ENCODE results near the gene CCDC33.

CCDC33 gene

DNA sequence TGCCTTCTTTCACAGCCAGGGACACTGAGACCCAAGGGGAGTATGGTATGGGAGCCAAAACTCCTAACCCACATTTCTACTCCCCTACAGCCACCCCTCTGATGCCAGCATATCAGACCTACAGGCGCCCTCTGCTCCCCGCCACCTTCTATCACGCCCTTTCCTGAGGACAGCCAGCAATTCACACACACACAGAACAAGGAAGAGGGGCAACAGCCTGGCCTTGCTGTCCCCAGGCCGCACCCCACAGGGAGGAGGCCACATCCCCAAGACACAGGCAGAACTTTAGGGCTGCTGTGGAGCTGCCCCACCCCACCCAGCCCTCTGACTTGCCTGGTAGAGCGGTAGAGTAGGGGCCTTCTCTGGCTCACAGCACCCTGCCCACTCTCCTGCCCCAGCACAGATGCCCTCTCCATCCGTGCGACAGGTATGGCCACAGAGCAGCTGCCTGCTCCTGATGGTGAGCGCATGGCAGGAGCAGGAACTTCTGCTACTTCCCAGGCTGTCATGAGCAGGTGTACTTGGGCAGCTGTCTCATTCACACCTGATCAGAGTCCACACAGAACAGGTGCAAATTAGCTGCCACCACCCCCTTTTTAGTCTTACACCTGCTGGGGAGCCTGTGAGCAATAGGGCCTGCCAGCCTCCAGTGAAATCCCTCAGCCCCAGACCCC is 33.4 kb downstream of the CCDC33 start:
- TF ChIP-seq BACH2 (CRISPR knock-in tag; IDR thresholded peaks at IDR 0.05; ENCODE audit: borderline replicate concordance): no peak
- TF ChIP-seq ZFP30 (CRISPR knock-in tag; IDR thresholded peaks at IDR 0.05): no peak
- no peak for TF ChIP-seq CSDC2 (CRISPR knock-in tag; IDR thresholded peaks at IDR 0.05)
- TF ChIP-seq ESRRG (CRISPR knock-in tag; IDR thresholded peaks at IDR 0.05): no peak
- no peak for TF ChIP-seq ZNF8 (CRISPR knock-in tag; IDR thresholded peaks at IDR 0.05)
- TF ChIP-seq, protein P1, sequence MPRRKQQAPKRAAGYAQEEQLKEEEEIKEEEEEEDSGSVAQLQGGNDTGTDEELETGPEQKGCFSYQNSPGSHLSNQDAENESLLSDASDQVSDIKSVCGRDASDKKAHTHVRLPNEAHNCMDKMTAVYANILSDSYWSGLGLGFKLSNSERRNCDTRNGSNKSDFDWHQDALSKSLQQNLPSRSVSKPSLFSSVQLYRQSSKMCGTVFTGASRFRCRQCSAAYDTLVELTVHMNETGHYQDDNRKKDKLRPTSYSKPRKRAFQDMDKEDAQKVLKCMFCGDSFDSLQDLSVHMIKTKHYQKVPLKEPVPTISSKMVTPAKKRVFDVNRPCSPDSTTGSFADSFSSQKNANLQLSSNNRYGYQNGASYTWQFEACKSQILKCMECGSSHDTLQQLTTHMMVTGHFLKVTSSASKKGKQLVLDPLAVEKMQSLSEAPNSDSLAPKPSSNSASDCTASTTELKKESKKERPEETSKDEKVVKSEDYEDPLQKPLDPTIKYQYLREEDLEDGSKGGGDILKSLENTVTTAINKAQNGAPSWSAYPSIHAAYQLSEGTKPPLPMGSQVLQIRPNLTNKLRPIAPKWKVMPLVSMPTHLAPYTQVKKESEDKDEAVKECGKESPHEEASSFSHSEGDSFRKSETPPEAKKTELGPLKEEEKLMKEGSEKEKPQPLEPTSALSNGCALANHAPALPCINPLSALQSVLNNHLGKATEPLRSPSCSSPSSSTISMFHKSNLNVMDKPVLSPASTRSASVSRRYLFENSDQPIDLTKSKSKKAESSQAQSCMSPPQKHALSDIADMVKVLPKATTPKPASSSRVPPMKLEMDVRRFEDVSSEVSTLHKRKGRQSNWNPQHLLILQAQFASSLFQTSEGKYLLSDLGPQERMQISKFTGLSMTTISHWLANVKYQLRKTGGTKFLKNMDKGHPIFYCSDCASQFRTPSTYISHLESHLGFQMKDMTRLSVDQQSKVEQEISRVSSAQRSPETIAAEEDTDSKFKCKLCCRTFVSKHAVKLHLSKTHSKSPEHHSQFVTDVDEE (CRISPR knock-in tag; IDR thresholded peaks at IDR 0.05): no peak
- TF ChIP-seq ZFP3 (CRISPR knock-in tag; IDR thresholded peaks at IDR 0.05): no peak
- no peak for TF ChIP-seq TOX (CRISPR knock-in tag; IDR thresholded peaks at IDR 0.05; ENCODE audit: borderline replicate concordance)
- TF ChIP-seq ZC3H10 (CRISPR knock-in tag; IDR thresholded peaks at IDR 0.05): no peak
- TF ChIP-seq OSR1 (CRISPR knock-in tag; IDR thresholded peaks at IDR 0.05): no peak
- no peak for TF ChIP-seq TCF4 (CRISPR knock-in tag; IDR thresholded peaks at IDR 0.05; ENCODE audit: borderline replicate concordance)
- no peak for ATAC-seq

GRCh38 chr15:74270155-74270554 is 34.0 kb downstream of the CCDC33 start:
- TF ChIP-seq ARNTL (CRISPR knock-in tag; IDR thresholded peaks at IDR 0.05; ENCODE audit: borderline replicate concordance, low read depth) (no peak), ZNF70 (CRISPR knock-in tag; IDR thresholded peaks at IDR 0.05) (no peak), TOX (CRISPR knock-in tag; IDR thresholded peaks at IDR 0.05; ENCODE audit: borderline replicate concordance) (no peak), CSDC2 (CRISPR knock-in tag; IDR thresholded peaks at IDR 0.05) (no peak), ZNF565 (CRISPR knock-in tag; conservative IDR thresholded peaks at IDR 0.05; ENCODE audit: low read depth) (no peak), GLIS3 (CRISPR knock-in tag; IDR thresholded peaks at IDR 0.05) (no peak), CREB5 (CRISPR knock-in tag; IDR thresholded peaks at IDR 0.05; ENCODE audit: low read depth) (no peak), ZC3H10 (CRISPR knock-in tag; IDR thresholded peaks at IDR 0.05) (no peak), ZNF8 (CRISPR knock-in tag; IDR thresholded peaks at IDR 0.05) (no peak), TCF4 (CRISPR knock-in tag; IDR thresholded peaks at IDR 0.05; ENCODE audit: borderline replicate concordance) (no peak)
- TF ChIP-seq, protein P1 (CRISPR knock-in tag; IDR thresholded peaks at IDR 0.05): no peak
- no peak for ATAC-seq

DNA sequence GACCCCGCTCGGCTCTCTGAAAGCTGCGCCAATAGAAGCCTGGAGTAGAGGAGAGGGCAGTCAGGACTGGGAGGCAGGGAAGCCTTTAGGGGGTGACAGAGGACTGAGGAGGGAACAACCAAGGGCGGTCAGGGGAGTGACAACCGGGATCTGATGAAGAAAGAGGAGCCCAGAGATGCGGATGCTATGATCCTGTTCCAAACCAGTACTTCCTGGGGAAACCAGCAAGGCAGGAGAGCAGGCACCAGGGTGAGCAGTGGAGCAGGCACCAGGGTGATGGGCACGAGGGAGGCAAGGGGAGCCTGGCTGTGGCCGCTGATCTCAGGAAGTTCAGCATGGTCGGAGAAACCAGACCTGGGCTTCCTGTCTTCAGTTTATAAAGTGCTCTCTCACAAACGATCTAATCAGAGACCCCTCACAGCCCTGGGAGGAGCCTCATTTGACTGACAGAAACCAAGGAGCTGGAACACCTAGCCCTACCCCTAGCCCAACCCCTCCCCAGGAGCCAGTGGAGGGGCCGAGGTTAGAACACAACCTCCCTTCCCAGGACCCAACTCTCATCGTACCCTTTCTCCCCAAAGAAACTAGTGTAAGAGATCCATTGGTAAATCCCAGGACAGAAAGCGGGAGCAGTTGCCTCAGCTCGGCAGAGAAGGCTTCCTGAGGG is 34.9 kb downstream of the CCDC33 start:
- ATAC-seq: no peak; the same call in 2 of the 3 replicates
- no peak for TF ChIP-seq SNAI2 (CRISPR knock-in tag; IDR thresholded peaks at IDR 0.05)
- TF ChIP-seq, protein P2, sequence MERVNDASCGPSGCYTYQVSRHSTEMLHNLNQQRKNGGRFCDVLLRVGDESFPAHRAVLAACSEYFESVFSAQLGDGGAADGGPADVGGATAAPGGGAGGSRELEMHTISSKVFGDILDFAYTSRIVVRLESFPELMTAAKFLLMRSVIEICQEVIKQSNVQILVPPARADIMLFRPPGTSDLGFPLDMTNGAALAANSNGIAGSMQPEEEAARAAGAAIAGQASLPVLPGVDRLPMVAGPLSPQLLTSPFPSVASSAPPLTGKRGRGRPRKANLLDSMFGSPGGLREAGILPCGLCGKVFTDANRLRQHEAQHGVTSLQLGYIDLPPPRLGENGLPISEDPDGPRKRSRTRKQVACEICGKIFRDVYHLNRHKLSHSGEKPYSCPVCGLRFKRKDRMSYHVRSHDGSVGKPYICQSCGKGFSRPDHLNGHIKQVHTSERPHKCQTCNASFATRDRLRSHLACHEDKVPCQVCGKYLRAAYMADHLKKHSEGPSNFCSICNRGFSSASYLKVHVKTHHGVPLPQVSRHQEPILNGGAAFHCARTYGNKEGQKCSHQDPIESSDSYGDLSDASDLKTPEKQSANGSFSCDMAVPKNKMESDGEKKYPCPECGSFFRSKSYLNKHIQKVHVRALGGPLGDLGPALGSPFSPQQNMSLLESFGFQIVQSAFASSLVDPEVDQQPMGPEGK (CRISPR knock-in tag; IDR thresholded peaks at IDR 0.05; ENCODE audit: borderline replicate concordance): no peak
- no peak for TF ChIP-seq ZFP3 (CRISPR knock-in tag; IDR thresholded peaks at IDR 0.05)
- TF ChIP-seq ZNF70 (CRISPR knock-in tag; IDR thresholded peaks at IDR 0.05): no peak
- TF ChIP-seq, protein P1 (CRISPR knock-in tag; IDR thresholded peaks at IDR 0.05): no peak
- TF ChIP-seq ZNF8 (CRISPR knock-in tag; IDR thresholded peaks at IDR 0.05): no peak
- TF ChIP-seq BACH2 (CRISPR knock-in tag; IDR thresholded peaks at IDR 0.05; ENCODE audit: borderline replicate concordance): no peak
- no peak for TF ChIP-seq TCF4 (CRISPR knock-in tag; IDR thresholded peaks at IDR 0.05; ENCODE audit: borderline replicate concordance)
- no peak for TF ChIP-seq POU6F1 (CRISPR knock-in tag; IDR thresholded peaks at IDR 0.05; ENCODE audit: borderline replicate concordance, low read depth)
- TF ChIP-seq TOX (CRISPR knock-in tag; IDR thresholded peaks at IDR 0.05; ENCODE audit: borderline replicate concordance): no peak

Data from SK-N-SH treated with all-trans-retinoic acid at 6 μM for 48 hours (cell line).